ENCODE data around the gene C21orf91.

Gene C21orf91

DNA sequence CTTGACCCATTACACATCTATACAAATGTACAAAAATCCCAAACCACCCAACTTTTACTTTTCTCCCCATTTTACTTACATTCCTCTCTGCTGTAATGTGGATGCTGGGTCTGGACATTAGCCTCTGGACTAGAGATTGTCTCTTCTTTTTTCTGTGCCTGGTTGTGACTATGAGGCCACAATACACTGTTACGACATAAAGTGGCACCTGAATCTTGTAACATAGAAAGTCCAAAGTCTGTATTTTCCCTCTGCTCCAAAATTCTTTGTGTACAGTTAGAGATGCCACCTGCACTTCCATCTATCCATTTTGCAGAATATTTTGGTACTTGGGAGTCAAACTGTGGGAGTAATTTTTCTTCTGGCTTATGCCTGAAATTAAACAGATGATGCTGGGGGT lies 22.7 kb downstream of the C21orf91 start:
- no peak for DNase-seq

- DNase-seq: no peak
Measured at GRCh38 chr21:17796037-17796403, 23.1 kb downstream of the C21orf91 start.

DNA sequence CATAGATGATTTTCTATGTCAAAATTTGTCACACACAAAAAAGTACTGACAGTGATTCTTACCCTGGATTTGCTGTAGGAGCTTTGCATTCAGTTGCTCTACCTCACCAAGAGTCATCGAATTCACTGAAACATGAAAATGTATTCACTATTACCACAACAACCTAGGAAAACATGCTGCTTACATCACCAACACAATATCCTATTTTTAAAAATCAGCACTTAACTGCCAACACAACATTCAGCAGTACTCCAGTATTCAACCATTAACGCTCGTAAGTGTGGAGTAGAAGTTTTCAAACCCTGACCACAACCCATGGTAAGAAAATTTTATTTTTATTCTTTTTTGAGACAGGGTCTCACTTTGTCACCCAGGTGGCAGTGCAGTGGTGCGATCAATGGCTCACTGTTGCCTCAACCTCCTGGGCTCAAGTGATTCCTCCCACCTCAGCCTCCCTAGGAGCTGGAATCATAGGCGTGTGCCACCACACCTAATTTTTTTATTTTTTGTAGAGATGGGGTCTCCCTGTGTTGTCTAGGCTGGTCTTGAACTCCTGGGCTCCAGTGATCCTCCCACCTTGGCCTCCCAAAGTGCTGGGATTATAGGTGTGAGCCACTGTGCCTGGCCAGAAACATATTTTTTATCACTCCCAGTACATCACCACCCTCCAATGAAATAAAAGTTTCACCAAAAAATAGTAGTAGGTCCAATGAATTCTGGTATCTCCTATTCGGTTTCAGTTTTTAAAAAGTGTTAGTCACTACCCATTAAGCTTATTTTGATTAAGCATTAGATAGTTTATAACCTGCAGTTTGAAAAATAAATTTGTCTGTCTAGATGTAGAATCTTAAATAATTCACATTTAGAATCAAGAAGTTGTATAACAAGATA lies 23.8 kb downstream of the C21orf91 start:
- DNase-seq: no peak

GRCh38 chr21:17794518-17795145 lies 24.5 kb downstream of the C21orf91 start:
- DNase-seq: no peak

- DNase-seq: no peak
Measured at GRCh38 chr21:17793246-17794123, 25.7 kb downstream of the C21orf91 start.

- DNase-seq: no peak
Measured at GRCh38 chr21:17789656-17790055, 29.5 kb downstream of the C21orf91 start.

DNA sequence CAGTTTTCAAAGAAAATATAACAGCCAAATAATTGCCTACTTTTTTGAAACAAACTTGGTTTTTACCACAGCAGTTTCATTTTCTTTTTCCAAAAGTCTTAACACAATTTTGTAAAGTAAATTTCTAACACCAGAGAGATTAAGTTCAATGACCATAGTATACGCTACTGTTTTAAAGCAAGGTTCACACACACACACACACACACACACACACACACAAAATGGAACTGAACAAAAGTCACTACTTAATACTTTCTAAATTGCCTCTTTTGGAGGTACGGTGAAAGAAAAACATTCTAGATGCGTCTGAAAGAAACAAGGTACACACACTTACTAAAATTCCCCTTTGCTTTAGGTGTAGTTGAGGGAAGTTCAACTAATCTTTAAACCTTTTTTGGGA lies 30.1 kb downstream of the C21orf91 start:
- no peak for DNase-seq

- DNase-seq: no peak
Measured at GRCh38 chr21:17786851-17787181, 32.3 kb downstream of the C21orf91 start.

DNA sequence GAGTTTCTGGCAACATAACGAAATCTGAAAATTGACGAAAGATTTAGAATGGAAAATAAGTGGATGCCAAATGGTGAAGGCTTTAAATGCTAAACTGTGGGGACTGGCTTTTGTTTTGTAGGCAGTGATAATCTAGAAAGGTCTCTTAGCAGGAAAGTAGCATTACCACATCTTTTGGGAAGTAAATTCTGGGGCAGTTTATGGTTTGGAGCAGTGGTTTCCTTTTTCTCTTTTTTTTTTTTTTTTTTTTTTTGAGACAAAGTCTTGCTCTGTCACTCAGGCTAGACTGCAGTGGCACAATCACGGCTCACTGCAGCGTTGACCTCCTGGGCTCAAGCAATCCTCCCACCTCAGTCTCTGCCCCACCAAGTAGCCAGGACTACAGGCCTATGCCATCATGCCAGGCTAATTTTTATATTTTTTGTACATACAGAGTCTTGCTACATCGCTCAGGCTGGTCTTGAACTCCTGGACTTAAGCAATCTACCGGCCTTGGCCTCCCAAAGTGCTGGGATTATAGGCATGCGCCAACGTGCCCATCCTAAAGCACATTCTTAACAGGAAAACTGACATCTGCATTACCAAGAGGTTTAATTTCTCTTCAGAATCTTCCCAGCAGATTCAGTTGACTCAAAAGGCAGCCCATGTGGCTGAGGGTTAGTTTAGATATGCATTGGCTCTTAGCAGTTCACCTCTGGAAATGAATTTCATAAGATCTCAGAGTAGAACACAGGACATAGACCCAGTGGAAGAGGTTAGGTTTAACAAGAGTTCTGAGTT lies 32.9 kb downstream of the C21orf91 start:
- no peak for DNase-seq

- no peak for DNase-seq
Measured at GRCh38 chr21:17785403-17785788, 33.8 kb downstream of the C21orf91 start.

GRCh38 chr21:17784604-17785402 lies 34.4 kb downstream of the C21orf91 start:
- no peak for DNase-seq

- DNase-seq: no peak
Measured at GRCh38 chr21:17784180-17784598, 35.0 kb downstream of the C21orf91 start.

- no peak for DNase-seq
Measured at GRCh38 chr21:17783481-17784179, 35.5 kb downstream of the C21orf91 start.

GRCh38 chr21:17783003-17783402 lies 36.2 kb downstream of the C21orf91 start:
- DNase-seq: no peak

GRCh38 chr21:17782051-17782450 lies 37.1 kb downstream of the C21orf91 start:
- no peak for DNase-seq

- no peak for DNase-seq
Measured at GRCh38 chr21:17781524-17781923, 37.6 kb downstream of the C21orf91 start.

- DNase-seq: no peak
Measured at GRCh38 chr21:17780539-17780938, 38.6 kb downstream of the C21orf91 start.

DNA sequence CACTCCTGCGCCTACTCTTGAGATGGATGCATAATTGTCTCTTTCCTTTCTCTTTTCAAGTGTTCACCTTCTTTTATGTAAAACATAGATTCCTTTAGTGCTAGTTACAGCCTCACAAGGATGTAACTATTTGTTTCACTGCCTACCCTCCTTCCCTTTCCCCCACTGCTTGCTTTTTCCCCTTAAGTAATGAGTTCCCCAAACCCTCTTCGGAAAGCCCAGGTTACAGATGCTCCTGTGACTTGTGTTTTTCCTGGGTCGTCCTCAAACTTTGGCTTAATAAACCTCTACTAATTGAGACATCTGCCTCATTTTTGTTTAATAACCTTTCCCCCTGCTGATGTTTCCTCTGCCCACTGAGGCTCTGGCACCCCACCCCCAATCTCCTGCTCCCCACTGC lies 39.2 kb downstream of the C21orf91 start:
- no peak for DNase-seq

GRCh38 chr21:17779496-17779895 lies 39.7 kb downstream of the C21orf91 start:
- no peak for DNase-seq

GRCh38 chr21:17777072-17777765 lies 41.9 kb downstream of the C21orf91 start:
- no peak for DNase-seq

Measured in activated CD8-positive, alpha-beta memory T cell treated with anti-CD3 and anti-CD28 coated beads for 24 hours (primary cell).